HG02623 (cell line): ENCODE results near the gene CYP4B1.
"Not testable (repeated sequence)": the region's sequence is repeated elsewhere in the genome, so short reads cannot be mapped to it uniquely, and the experiment has no call there.

Experiments
- ATAC-seq: cut with Tn5 transposase; IDR thresholded peaks from one replicate; pipeline ENCODE4 v1.9.1; 2021; ENCODE audit warnings: moderate library complexity; ENCODE audit not compliant: unreplicated experiment

CYP4B1 gene

GRCh38 chr1:46798810-46799209, at the start of gene CYP4B1:
Gene CYP4B1, plus strand, starts transcription at chr1:46799046. Its CDS starts 36 bp downstream, at chr1:46799082.
- ATAC-seq = no peak

- ATAC-seq = no peak
Observed at GRCh38 chr1:46749404-46749803, 49.4 kb upstream of the CYP4B1 start.

- no peak for ATAC-seq
Observed at GRCh38 chr1:46749921-46750404, 48.9 kb upstream of the CYP4B1 start.

GRCh38 chr1:46753985-46754384, 44.9 kb upstream of the CYP4B1 start:
- ATAC-seq = no peak

GRCh38 chr1:46754707-46755106, 44.1 kb upstream of the CYP4B1 start:
- ATAC-seq = not testable (repeated sequence)

- no peak for ATAC-seq
Observed at GRCh38 chr1:46755121-46755520, 43.7 kb upstream of the CYP4B1 start.

- no peak for ATAC-seq
Observed at GRCh38 chr1:46757247-46757955, 41.4 kb upstream of the CYP4B1 start.

GRCh38 chr1:46757956-46758528, 40.8 kb upstream of the CYP4B1 start:
- no peak for ATAC-seq

GRCh38 chr1:46760558-46761166, 38.2 kb upstream of the CYP4B1 start:
- no peak for ATAC-seq

GRCh38 chr1:46761740-46762139, 37.1 kb upstream of the CYP4B1 start:
- ATAC-seq = no peak

- no peak for ATAC-seq
Observed at GRCh38 chr1:46764402-46764801, 34.4 kb upstream of the CYP4B1 start.

- ATAC-seq = no peak
Observed at GRCh38 chr1:46767649-46768282, 31.1 kb upstream of the CYP4B1 start.

GRCh38 chr1:46768445-46768844, 30.4 kb upstream of the CYP4B1 start:
- ATAC-seq = no peak

GRCh38 chr1:46769028-46769740, 29.7 kb upstream of the CYP4B1 start:
- ATAC-seq = no peak

GRCh38 chr1:46770541-46770940, 28.3 kb upstream of the CYP4B1 start:
- ATAC-seq = no peak

GRCh38 chr1:46772571-46772970, 26.3 kb upstream of the CYP4B1 start:
- no peak for ATAC-seq

- ATAC-seq = no peak
Observed at GRCh38 chr1:46774297-46774696, 24.5 kb upstream of the CYP4B1 start.

GRCh38 chr1:46778456-46778855, 20.4 kb upstream of the CYP4B1 start:
- ATAC-seq = not testable (repeated sequence)

GRCh38 chr1:46784666-46785065, 14.2 kb upstream of the CYP4B1 start:
- ATAC-seq = no peak

- ATAC-seq = not testable (repeated sequence)
Observed at GRCh38 chr1:46788634-46789033, 10.2 kb upstream of the CYP4B1 start.
